Measurements from ENCODE around the gene KCNA5.

DNA sequence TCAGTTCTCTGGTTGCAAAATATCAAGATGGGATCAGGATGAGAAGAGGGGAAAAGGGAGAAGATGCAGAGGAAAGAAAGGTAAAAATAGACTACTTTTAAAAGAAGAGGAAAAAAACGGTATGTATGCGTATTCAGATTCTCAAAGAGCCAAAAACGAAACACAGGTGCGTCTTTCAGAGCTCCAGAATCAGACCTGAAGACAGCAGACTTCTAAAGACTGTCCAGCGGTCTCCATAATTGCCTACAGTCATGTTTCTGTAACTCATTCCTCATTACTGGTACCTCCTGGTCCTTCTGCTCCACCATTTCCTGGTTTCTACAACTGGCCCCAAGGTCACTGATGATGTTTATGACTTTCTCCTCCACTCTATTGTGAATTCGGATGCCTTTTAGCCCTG lies 12.4 kb upstream of the KCNA5 start:
- TF ChIP-seq, protein P1, sequence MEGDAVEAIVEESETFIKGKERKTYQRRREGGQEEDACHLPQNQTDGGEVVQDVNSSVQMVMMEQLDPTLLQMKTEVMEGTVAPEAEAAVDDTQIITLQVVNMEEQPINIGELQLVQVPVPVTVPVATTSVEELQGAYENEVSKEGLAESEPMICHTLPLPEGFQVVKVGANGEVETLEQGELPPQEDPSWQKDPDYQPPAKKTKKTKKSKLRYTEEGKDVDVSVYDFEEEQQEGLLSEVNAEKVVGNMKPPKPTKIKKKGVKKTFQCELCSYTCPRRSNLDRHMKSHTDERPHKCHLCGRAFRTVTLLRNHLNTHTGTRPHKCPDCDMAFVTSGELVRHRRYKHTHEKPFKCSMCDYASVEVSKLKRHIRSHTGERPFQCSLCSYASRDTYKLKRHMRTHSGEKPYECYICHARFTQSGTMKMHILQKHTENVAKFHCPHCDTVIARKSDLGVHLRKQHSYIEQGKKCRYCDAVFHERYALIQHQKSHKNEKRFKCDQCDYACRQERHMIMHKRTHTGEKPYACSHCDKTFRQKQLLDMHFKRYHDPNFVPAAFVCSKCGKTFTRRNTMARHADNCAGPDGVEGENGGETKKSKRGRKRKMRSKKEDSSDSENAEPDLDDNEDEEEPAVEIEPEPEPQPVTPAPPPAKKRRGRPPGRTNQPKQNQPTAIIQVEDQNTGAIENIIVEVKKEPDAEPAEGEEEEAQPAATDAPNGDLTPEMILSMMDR (conservative IDR thresholded peaks at IDR 0.05; ENCODE audit: low read depth, low read length) = no peak
- no peak for TF ChIP-seq EZH2 (IDR thresholded peaks at IDR 0.05; ENCODE audit: borderline replicate concordance, low read depth, low read length, poor library complexity, severe bottlenecking)

Measured in A673 (cell line).